ENCODE results near the gene IMPDH1. TPM values are rescaled to one million over a fixed set of nuclear protein-coding genes. Genes with fewer than 3 reads are reported as not detected.
"Not testable (repeated sequence)": the region's sequence is repeated elsewhere in the genome, so short reads cannot be mapped to it uniquely, and the experiment has no call there.

The IMPDH1 gene
- 52.3 TPM for total RNA-seq

GRCh38 chr7:128409596-128410450, at the start of gene IMPDH1:
IMPDH1 (minus strand) TSS chr7:128409982; CDS start chr7:128409901, 81 bp downstream.
- no peaks in the 10 kb centered on the region for H3K36me3 ChIP-seq
- peak in 1 of 2 donors; percentile 94 for DNase-seq (ENCODE audit: extremely low spot score in 2 of 2)
- no peaks in the 10 kb centered on the region for H3K9me3 ChIP-seq
- TF ChIP-seq POLR2AphosphoS5 (IDR thresholded peaks at IDR 0.05; ENCODE audit: insufficient read depth in 1 of 2, low read depth in 1 of 2): peak; percentile 24 to 84
- TF ChIP-seq CTCF (IDR thresholded peaks at IDR 0.05): peak in 1 of 3 experiments; percentile 25
- TF ChIP-seq POLR2A (IDR thresholded peaks at IDR 0.05): peak; percentile 22 to 64
- peak within 1 kb of the TSS; percentile 90 for H3K27ac ChIP-seq
- peaks cover 41% of the 10 kb centered on the region for H3K4me1 ChIP-seq
- peak within 1 kb of the TSS; percentile 63 to 66 for H3K4me3 ChIP-seq
- intact Hi-C loops (cut with DNase I): loop anchor here (10.0 kb wide), 2 partner anchors 45 to 1665 kb away; partner anchors contain the start of genes HILPDA and KLHDC10
- H3K27me3 ChIP-seq: no peaks in the 10 kb centered on the region

GRCh38 chr7:128459394-128459878, 49.7 kb upstream of the IMPDH1 start:
- no peak overlapping the region for H3K4me3 ChIP-seq
- H3K27me3 ChIP-seq: no peaks in the 10 kb centered on the region
- no peak for DNase-seq (ENCODE audit: extremely low spot score in 2 of 2)
- intact Hi-C loops (cut with DNase I): loop anchor here (10.0 kb wide), 1 partner anchor 55 kb away; the partner anchor contains the start of gene IMPDH1
- H3K4me1 ChIP-seq: peaks cover 39% of the 10 kb centered on the region
- H3K9me3 ChIP-seq: no peaks in the 10 kb centered on the region
- no peak overlapping the region for H3K27ac ChIP-seq
- H3K36me3 ChIP-seq: peaks cover 0 to 5% of the 10 kb centered on the region in 2 donors
- TF ChIP-seq POLR2A (IDR thresholded peaks at IDR 0.05) (no peak), CTCF (IDR thresholded peaks at IDR 0.05) (peak; percentile 55 to 84 (median 65))

- H3K27me3 ChIP-seq: no peaks in the 10 kb centered on the region
- H3K4me3 ChIP-seq: no peak overlapping the region
- H3K27ac ChIP-seq: no peak overlapping the region
- no peaks in the 10 kb centered on the region for H3K9me3 ChIP-seq
- TF ChIP-seq POLR2AphosphoS5 (IDR thresholded peaks at IDR 0.05; ENCODE audit: insufficient read depth in 1 of 2, low read depth in 1 of 2) (no peak), POLR2A (IDR thresholded peaks at IDR 0.05) (no peak), CTCF (IDR thresholded peaks at IDR 0.05) (no peak)
- peaks cover 0 to 5% of the 10 kb centered on the region in 2 donors for H3K36me3 ChIP-seq
- intact Hi-C loops (cut with DNase I): loop anchor here (10.0 kb wide), 1 partner anchor 54 kb away; the partner anchor contains the start of gene IMPDH1
- no peak for DNase-seq (ENCODE audit: extremely low spot score in 2 of 2)
- H3K4me1 ChIP-seq: peaks cover 42% of the 10 kb centered on the region
Observed at GRCh38 chr7:128458956-128459355, 49.2 kb upstream of the IMPDH1 start.

GRCh38 chr7:128457385-128457784, 47.6 kb upstream of the IMPDH1 start:
- not testable (repeated sequence) for H3K27me3 ChIP-seq; H3K9me3 ChIP-seq; H3K4me3 ChIP-seq; DNase-seq (ENCODE audit: extremely low spot score in 2 of 2); H3K36me3 ChIP-seq; H3K27ac ChIP-seq
- peaks cover 46% of the 10 kb centered on the region for H3K4me1 ChIP-seq
- intact Hi-C loops (cut with DNase I): loop anchor here (10.0 kb wide), 1 partner anchor 53 kb away; the partner anchor contains the start of gene IMPDH1

GRCh38 chr7:128456255-128456725, 46.5 kb upstream of the IMPDH1 start:
- TF ChIP-seq POLR2AphosphoS5 (IDR thresholded peaks at IDR 0.05; ENCODE audit: insufficient read depth in 1 of 2, low read depth in 1 of 2) (no peak), POLR2A (IDR thresholded peaks at IDR 0.05) (no peak), CTCF (IDR thresholded peaks at IDR 0.05) (no peak)
- no peak for DNase-seq (ENCODE audit: extremely low spot score in 2 of 2)
- H3K4me1 ChIP-seq: peaks cover 46% of the 10 kb centered on the region
- H3K4me3 ChIP-seq: peak overlapping the region; percentile 64 to 79
- no peaks in the 10 kb centered on the region for H3K27me3 ChIP-seq
- H3K9me3 ChIP-seq: no peaks in the 10 kb centered on the region
- intact Hi-C loops (cut with DNase I): loop anchor here (10.0 kb wide), 1 partner anchor 51 kb away; the partner anchor contains the start of gene IMPDH1
- H3K36me3 ChIP-seq: peaks cover 0 to 5% of the 10 kb centered on the region in 2 donors
- H3K27ac ChIP-seq: peak overlapping the region; percentile 91

All from vagina (tissue), 2 donors.